Astrocyte of the cerebellum (primary cell): ENCODE data around the gene PPEF2.
"Not testable (repeated sequence)": the region's sequence is repeated elsewhere in the genome, so short reads cannot be mapped to it uniquely, and the experiment has no call there.

ENCODE experiments used
- DNase-seq: peaks from one replicate; pipeline ENCODE4 v3.0.0-alpha.2; 2011; ENCODE audit warnings: low read depth
- H3K4me3 ChIP-seq: 2 replicates; pipeline ENCODE4 v1.5.1; 2011; ENCODE audit warnings: mild to moderate bottlenecking, low read depth, low read length, moderate library complexity
- CTCF ChIP-seq: IDR thresholded peaks from 2 replicates; pipeline ENCODE4 v1.5.1; 2012; ENCODE audit warnings: low read length, low read depth, moderate library complexity, mild to moderate bottlenecking; ENCODE audit errors: missing control alignments
- in situ Hi-C: cut with HindIII; loops from 2 replicates; pipeline ENCODE4 v1.10.0; 2017; ENCODE audit warnings: low sequenced_read_pairs

Gene PPEF2

GRCh38 chr4:75935628-75936027, 33.4 kb upstream of the PPEF2 start:
- TF ChIP-seq CTCF, result no peak
- no peak for DNase-seq
- in situ Hi-C loops, result no loop called here
- no peak overlapping the region for H3K4me3 ChIP-seq

GRCh38 chr4:75930152-75930551, 27.9 kb upstream of the PPEF2 start:
- DNase-seq, result no peak
- in situ Hi-C loops, result no loop called here
- no peak for TF ChIP-seq CTCF
- no peak overlapping the region for H3K4me3 ChIP-seq

DNA sequence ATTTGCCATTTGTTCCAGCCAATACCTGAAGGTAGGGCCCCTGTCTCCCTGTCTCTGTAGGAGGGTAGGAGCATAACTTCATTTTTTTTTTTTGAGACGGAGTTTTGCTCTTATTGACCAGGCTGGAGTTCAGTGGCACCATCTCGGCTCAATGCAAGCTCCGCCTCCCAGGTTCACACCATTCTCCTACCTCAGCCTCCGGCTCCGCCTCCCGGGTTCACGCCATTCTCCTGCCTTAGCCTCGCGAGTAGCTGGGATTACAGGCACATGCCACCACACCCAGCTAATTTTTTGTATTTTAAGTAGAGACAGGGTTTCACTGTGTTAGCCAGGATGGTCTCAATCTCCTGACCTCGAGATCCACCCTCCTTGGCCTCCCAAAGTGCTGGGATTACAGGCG, 22.7 kb upstream of the PPEF2 start:
- in situ Hi-C loops, result not testable (repeated sequence)

DNA sequence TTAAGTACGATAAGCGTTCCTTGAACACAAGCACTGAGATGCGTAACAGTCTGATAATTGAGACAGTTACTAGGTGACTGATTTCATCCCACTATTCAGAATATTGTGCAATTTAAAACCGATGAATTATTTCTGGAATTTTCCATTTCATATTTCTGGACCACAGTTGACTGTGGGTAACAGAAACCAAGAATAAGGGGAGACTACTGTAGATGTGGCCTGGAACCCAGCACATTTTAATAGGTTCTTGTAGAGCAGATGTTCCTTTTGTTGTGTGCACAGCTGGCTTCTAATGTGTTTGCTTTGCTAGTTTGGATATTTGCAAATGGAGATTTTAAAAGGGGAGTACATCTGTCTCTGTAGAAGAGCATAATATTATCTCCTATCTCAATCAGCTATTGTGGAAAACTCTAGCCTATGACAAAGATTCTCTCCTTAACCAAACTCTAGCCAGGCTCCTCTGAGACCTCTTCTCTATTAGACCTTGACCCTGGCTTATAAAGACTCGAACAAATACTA, 22.1 kb upstream of the PPEF2 start:
- no peak for DNase-seq
- in situ Hi-C loops, result no loop called here
- H3K4me3 ChIP-seq, result no peak overlapping the region
- no peak for TF ChIP-seq CTCF

More for the DNA sequence above, 22.7 kb upstream of the PPEF2 start:
- not testable (repeated sequence) for H3K4me3 ChIP-seq, DNase-seq

- no peak for TF ChIP-seq CTCF
- DNase-seq, result no peak
- no peak overlapping the region for H3K4me3 ChIP-seq
- in situ Hi-C loops, result no loop called here
These were observed 20.3 kb upstream of the PPEF2 start for GRCh38 chr4:75922588-75922987.

DNA sequence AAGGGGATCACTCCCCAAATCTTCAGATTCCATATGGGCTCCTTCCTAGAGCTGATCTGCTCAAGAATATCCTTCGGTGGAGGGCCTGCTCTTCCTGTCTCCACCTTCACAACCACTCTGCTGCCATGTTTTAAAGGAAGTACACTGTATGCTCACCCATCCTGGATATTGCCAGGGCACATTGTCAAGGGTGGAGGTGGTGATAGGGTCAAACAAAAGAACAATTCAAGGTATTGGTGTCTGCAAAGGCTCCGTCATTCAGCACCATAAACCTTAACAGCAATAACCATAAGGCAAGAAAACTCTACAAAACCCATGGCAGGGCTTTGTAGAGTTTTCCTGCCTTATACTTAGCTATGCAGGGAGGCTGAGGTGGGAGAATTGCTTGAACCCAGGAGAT, 19.7 kb upstream of the PPEF2 start:
- no peak overlapping the region for H3K4me3 ChIP-seq
- no peak for TF ChIP-seq CTCF
- in situ Hi-C loops, result no loop called here
- DNase-seq, result no peak

GRCh38 chr4:75920327-75920726, 18.1 kb upstream of the PPEF2 start:
- H3K4me3 ChIP-seq, result no peak overlapping the region
- DNase-seq, result no peak
- in situ Hi-C loops, result no loop called here
- no peak for TF ChIP-seq CTCF
